HG03025 (cell line): ENCODE data around the gene HVCN1.
A peak's percentile ranks its signal among the peaks of the same experiment; 100 is the strongest.
"Not testable (repeated sequence)": the region's sequence is repeated elsewhere in the genome, so short reads cannot be mapped to it uniquely, and the experiment has no call there.

Experiments
- ATAC-seq: cut with Tn5 transposase; IDR thresholded peaks from one replicate; pipeline ENCODE4 v1.9.1; 2021; ENCODE audit warnings: mild to moderate bottlenecking, moderate library complexity; ENCODE audit not compliant: unreplicated experiment, low FRiP score

HVCN1 gene

DNA sequence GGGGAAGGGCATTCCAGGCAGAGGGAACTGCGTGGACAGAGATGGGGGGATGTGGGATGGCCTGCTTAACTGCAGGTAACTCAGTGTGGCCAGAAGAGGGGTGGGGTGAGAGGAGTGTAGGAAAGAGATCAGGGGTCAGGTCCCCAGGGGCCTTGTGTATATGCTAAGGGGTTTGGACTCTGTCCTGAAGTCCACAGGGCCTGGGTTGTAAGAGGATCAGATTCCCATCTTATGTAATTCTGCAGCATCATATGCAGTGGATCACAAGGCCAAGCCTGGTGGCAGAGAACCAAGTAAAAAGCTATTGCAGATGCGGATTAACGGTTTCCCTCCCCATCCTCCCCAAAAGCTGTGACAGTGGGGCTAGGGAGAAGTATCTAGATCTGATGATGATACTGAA, 66.3 kb downstream of the HVCN1 start:
- no peak for ATAC-seq

DNA sequence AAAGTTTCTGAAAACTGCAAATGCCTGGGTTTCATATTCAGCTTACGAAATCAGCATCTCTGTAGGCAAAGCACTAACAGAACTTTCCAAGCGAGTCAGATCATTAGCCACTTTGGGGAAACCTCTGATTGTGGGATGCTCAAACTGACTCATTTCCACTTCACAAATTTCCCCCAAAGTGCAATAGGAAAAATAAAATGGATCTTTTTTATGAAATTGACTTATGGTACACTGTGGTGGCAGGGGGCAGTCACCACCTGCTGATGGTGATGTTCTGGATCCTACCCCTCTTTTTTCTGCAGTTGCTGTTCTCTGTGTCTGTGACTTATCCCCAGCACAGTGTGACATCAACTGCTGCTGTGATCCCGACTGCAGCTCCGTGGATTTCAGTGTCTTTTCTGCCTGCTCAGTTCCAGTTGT, 69.4 kb downstream of the HVCN1 start:
- ATAC-seq: no peak

DNA sequence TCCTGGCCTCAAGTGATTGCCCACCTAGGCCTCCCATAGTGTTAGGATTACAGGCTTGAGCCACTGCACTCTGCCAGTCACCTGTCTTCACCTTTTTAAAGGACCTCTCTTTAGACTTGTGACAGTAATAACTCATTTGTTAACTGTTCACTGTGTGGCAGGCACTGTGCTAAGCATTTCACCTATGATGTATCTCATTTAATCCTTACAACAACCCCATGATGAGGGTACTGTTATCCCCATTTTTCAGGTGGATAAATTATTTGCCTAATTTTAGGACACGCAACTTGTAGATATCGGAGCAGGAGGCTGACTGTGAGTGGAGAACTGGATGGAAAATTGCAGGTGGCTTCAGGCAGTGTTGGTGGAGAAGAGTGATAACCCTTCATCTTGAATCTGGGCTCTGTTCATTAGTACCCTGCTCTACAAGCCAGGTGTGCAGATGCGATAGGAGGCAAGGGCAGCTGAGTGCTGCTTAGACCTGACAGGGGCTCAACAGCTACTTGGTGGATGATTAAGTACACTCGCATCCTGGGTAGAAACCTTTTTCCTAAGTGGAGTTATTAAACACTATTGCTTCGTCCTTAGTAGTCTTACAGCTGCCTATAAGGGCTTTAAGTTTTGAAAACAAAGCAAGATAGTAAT, 72.3 kb downstream of the HVCN1 start:
- no peak for ATAC-seq

DNA sequence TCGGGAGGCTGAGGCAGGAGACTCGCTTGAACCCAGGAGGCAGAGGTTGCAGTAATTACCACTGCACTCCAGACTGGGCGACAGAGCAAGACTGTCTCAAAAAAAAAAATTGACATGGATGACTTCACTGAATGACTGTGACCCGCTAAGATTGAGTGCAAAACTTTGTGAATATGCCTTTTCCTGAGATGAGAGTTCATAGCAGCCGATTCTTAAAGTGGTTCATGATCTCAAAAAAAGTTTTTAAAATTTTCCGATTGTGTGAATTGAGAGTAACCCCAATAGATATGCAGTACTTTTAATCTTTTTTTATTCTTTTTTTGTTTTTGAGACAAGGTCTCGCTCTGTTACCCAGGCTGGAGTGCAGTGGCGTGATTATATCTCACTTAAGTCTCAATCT, 73.7 kb downstream of the HVCN1 start:
- no peak for ATAC-seq

DNA sequence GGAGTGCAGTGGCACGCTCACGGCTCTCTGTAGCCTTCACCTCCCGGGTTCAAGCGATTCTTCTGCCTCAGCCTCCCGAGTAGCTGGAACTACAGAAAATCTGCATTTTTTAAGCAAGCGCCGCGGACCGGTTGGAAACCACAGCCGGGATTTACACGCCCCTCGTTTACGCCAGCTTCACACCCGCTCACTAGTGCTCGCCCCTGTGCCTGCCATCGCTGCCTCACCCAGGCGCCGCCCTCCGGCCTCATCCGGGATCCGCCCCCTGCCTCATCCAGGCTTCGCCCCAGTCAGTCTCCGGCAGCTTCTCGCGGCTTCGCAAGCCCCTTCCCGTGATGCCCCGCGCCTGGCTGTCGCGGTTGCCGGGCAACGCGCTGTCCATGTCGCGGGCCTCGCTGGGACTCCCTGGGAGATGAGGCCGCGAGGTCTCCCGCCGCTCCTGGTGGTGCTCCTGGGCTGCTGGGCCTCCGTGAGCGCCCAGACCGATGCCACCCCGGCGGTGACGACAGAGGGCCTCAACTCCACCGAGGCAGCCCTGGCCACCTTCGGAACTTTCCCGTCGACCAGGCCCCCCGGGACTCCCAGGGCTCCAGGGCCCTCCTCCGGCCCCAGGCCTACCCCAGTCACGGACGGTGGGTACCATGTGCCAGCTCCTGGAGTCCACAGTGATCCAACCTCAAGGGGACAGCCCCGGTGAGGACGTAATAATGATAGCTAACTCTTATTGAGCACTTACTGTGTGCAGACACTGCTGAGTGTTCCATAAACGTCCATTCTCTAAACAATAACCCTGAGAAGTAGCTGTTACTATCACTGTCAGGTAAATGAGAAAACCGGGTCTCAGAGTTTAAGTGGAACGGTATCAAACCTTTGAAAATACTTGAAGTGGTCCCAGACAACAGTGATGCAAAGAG, 74.9 kb downstream of the HVCN1 start, which contains the start of gene TCTN1:
TCTN1 (plus strand) TSS at position 359 of the 914 bp plus-strand sequence; CDS start at position 413, 54 bp downstream.
- peak; percentile 84 for ATAC-seq

DNA sequence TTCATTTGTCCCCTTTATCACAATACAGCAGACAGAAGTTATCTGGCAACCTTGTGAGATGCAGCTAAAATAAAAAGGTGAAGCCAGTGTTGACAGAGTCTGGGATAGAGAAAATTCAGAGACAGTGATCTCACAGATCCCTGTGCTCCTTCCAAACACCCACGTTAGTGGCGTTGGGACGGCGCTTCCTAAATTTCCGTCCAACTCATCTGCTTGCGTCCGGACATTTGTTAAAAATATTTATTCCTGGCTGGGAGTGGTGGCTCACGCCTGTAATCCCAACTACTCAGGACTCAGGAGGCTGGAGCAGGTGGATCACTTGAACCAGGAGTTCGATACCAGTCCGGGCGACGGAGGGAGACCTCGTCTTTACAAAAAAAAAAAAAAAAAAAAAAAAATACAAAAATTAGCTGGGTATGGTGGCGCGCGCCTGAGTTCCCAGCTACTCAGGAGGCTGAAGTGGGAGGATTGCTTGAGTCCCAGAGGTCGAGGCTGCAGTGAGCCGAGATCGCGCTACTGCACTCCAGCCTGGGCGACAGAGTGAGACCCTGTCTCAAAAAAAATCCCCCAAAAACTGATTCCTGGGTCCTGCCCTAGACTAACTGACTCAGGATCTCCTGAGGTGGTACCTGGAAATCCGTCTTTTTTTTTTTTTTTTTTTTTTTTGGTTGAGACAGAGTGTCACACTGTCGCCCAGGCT, 75.7 kb downstream of the HVCN1 start:
- no peak for ATAC-seq

DNA sequence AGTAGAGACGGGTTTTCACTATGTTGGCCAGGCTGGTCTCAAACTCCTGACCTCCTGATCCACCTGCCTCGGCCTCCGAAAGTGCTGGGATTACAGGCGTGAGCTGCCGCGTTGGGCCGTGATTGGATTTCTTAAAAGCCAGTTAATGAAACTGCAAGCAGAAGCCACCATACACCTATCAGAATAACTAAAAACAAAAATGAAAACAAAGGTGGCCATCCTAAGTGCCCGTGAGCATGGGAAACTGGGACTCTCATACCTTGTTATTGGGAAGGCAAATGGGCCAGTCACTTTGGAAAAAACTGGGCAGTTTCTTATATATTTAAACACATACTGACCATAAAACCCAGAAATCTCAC, 82.7 kb downstream of the HVCN1 start:
- no peak for ATAC-seq

DNA sequence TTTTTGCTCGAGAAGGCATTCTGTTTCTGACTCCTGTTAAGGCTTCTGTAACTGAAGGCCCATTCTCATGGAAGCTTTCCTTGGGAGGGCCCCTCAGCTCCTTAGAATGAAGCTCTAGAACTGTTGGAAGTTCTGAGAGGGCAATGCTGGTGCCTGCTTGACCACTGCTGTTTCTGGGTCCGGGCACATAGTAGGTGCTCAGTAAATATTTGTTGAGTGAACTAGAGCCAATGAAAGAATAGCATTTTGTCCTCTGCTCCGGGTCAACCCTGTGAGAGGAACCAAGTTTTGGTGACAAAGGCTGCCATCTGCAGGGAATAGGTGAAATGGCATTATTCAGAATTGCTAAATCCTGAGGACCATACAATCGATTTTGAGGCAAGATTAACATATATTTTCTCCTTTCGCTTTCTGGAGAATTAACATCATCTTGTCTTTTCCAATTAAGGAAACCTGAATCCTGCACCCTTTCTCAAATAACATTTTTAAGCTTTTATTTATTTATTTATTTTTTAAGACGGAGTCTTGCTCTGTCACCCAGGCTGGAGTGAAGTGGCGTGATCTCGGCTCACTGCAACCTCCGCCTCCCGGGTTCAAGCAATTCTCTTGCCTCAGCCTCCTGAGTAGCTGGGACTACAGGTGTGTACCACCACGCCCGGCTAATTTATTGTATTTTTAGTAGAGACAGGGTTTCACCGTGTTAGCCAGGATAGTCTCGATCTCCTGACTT, 86.7 kb downstream of the HVCN1 start:
- ATAC-seq: not testable (repeated sequence)

DNA sequence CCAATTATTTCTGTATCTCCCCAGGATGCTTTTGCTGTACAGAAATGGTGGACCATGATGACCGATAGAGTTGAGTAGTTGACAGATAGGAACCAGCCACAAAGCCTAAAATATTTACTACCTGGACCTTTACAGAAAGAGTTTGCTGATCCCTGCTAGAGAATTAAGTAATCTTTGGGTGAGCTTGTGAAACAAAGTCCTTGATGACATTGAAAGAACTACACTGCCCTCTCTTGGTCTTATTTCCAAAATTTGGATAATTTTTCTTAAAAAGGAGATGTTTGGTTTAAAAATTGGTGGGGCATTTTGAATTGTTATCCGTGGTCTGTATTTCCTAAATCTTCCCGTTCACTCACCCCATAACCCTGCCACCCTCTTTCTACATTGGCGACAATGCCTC, 88.7 kb downstream of the HVCN1 start:
- no peak for ATAC-seq

DNA sequence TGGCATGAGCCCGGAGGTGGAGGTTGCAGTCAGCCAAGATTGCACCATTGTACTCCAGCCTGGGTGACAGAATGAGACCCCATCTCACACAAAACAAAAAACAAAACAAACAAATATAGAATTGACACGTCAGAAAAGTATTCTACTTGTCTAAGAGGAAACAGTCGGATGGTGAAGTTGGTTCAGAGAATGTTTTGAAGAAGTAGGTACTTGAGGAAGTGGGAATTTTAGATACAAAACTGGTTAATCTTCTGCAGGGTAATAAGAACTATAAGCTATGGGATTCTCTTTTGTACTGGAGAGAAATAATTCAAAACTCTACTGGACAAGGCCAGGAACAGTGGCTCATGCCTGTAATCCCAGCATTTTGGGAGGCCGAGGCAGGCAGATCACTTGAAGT, 89.6 kb downstream of the HVCN1 start:
- ATAC-seq: no peak
